NCI-H2107 treated with DMSO at 0.1 percent for 48 hours (cell line): ENCODE data around the gene IGSF6.
"Not testable (repeated sequence)": the region's sequence is repeated elsewhere in the genome, so short reads cannot be mapped to it uniquely, and the experiment has no call there.

Source experiments
- DNase-seq: peaks from one replicate; lab custom pipeline; 2025; ENCODE audit not compliant: unreplicated experiment; lab: John Stamatoyannopoulos, UW

The IGSF6 gene

GRCh38 chr16:21654466-21654865 lies 2.1 kb upstream of the IGSF6 start:
- DNase-seq: no peak

- DNase-seq: no peak
These were observed 1.2 kb upstream of the IGSF6 start for GRCh38 chr16:21653571-21653970.

- DNase-seq: no peak
These were observed 893 bp downstream of the IGSF6 start for GRCh38 chr16:21651515-21651914.

- DNase-seq: no peak
These were observed 1.9 kb downstream of the IGSF6 start for GRCh38 chr16:21650521-21650920.

- DNase-seq: not testable (repeated sequence)
These were observed 2.5 kb downstream of the IGSF6 start for GRCh38 chr16:21649826-21650406.

GRCh38 chr16:21647562-21648164 lies 4.7 kb downstream of the IGSF6 start:
- DNase-seq: no peak

GRCh38 chr16:21646721-21647561 lies 5.5 kb downstream of the IGSF6 start:
- DNase-seq: no peak

- no peak for DNase-seq
These were observed 6.3 kb downstream of the IGSF6 start for GRCh38 chr16:21646091-21646490.

GRCh38 chr16:21645261-21645721 lies 7.1 kb downstream of the IGSF6 start:
- DNase-seq: no peak

GRCh38 chr16:21644674-21645073 lies 7.7 kb downstream of the IGSF6 start:
- no peak for DNase-seq

GRCh38 chr16:21643785-21644184 lies 8.6 kb downstream of the IGSF6 start:
- DNase-seq: no peak

- no peak for DNase-seq
These were observed 9.5 kb downstream of the IGSF6 start for GRCh38 chr16:21642861-21643260.

GRCh38 chr16:21641916-21642315 lies 10.5 kb downstream of the IGSF6 start:
- DNase-seq: no peak

- no peak for DNase-seq
These were observed 12.9 kb downstream of the IGSF6 start for GRCh38 chr16:21639493-21639892.

- no peak for DNase-seq
These were observed 13.8 kb downstream of the IGSF6 start for GRCh38 chr16:21638573-21638975.

- DNase-seq: no peak
These were observed 15.1 kb downstream of the IGSF6 start for GRCh38 chr16:21637032-21637968.

- DNase-seq: not testable (repeated sequence)
These were observed 16.7 kb downstream of the IGSF6 start for GRCh38 chr16:21635694-21636093.

GRCh38 chr16:21634216-21634615 lies 18.2 kb downstream of the IGSF6 start:
- no peak for DNase-seq

GRCh38 chr16:21631951-21632575 lies 20.3 kb downstream of the IGSF6 start:
- DNase-seq: not testable (repeated sequence)

GRCh38 chr16:21631376-21631775 lies 21.0 kb downstream of the IGSF6 start:
- not testable (repeated sequence) for DNase-seq
